Measurements from ENCODE around the gene ROS1.

- no peak for TF ChIP-seq EZH2 (IDR thresholded peaks at IDR 0.05; ENCODE audit: borderline replicate concordance, insufficient read depth, low read depth, low read length, poor library complexity, severe bottlenecking)
- TF ChIP-seq CTCF (IDR thresholded peaks at IDR 0.05), result no peak
Observed at GRCh38 chr6:117304446-117304845, 121.3 kb downstream of the ROS1 start.

Measured in B cell (primary cell).